H1 (cell line): ENCODE measurements around the gene SOST. TPM values are rescaled to one million over a fixed set of nuclear protein-coding genes. Genes with fewer than 3 reads are reported as not detected.

Experiments used
- CTCF ChIA-PET: fragments of 300-600 bp; sonication (Branson Sonifier 250); formaldehyde crosslinking; loops from one replicate; lab custom pipeline; 2021; ENCODE audit not compliant: partially characterized antibody; lab: Charles Lee
- POLR2A ChIA-PET: fragments of 300-600 bp; sonication (Branson Sonifier 250); formaldehyde crosslinking; loops from one replicate; lab custom pipeline; 2021; ENCODE audit warnings: inconsistent platforms; ENCODE audit not compliant: partially characterized antibody; lab: Charles Lee
- DNase-seq, 2 experiments: peaks; one replicate each; pipeline versions ENCODE4 v3.0.0 to v3.0.0-alpha.2; 2010 to 2022; ENCODE audit warnings: low spot score in 2 of 2, low read depth in 1 of 2, mixed read lengths in 1 of 2
- FAIRE-seq: peaks from 2 replicates; lab custom pipeline; 2011; peaks lifted over from hg19 to GRCh38; lab: Jason Lieb, UNC
- H2AFZ ChIP-seq: 2 replicates; pipeline ENCODE4 v1.8.1; 2012; ENCODE audit warnings: low read length, inconsistent platforms
- H2AK5ac ChIP-seq: 2 replicates; pipeline ENCODE4 v1.6.1; 2013; ENCODE audit warnings: low read depth, low read length
- H2BK120ac ChIP-seq: replicated peaks from 2 replicates; pipeline ENCODE3; 2013; ENCODE audit warnings: low read depth, low read length, inconsistent platforms
- H2BK12ac ChIP-seq: 2 replicates; pipeline ENCODE4 v1.6.1; 2013; ENCODE audit warnings: low read depth, low read length
- H2BK15ac ChIP-seq: 2 replicates; pipeline ENCODE4 v1.6.1; 2013; ENCODE audit warnings: low read length
- H2BK20ac ChIP-seq: 2 replicates; pipeline ENCODE4 v1.6.1; 2013; ENCODE audit warnings: low read length
- H2BK5ac ChIP-seq: 2 replicates; pipeline ENCODE4 v1.6.1; 2013; ENCODE audit warnings: low read depth, low read length
- H3K14ac ChIP-seq: 2 replicates; pipeline ENCODE4 v1.6.1; 2013; ENCODE audit warnings: inconsistent platforms; ENCODE audit not compliant: insufficient read length
- H3K18ac ChIP-seq: 2 replicates; pipeline ENCODE4 v1.6.1; 2013; ENCODE audit warnings: low read length; ENCODE audit errors: extremely low read depth
- H3K23ac ChIP-seq: 2 replicates; pipeline ENCODE4 v1.6.1; 2013; ENCODE audit warnings: inconsistent platforms; ENCODE audit not compliant: insufficient read length
- H3K23me2 ChIP-seq: 2 replicates; pipeline ENCODE4 v1.6.1; 2013; ENCODE audit warnings: low read depth, low read length
- H3K27ac ChIP-seq: 2 replicates; pipeline ENCODE4 v1.6.1; 2011; ENCODE audit warnings: low read depth, low read length, inconsistent platforms
- H3K27me3 ChIP-seq, 4 experiments: replicated peaks in 1 of 4; 1 replicate in 1 of 4; 2 replicates in 3 of 4; pipeline versions ENCODE4 v1.6.1 to v1.8.1; 2011 to 2013; ENCODE audit warnings: low read length in 3 of 4, mild to moderate bottlenecking in 3 of 4, inconsistent platforms in 2 of 4, mixed read lengths in 2 of 4, moderate library complexity in 1 of 4; ENCODE audit not compliant: control insufficient read depth in 3 of 4, insufficient read depth in 3 of 4; ENCODE audit errors: extremely low read depth in 1 of 4
- H3K36me3 ChIP-seq, 4 experiments: 2 replicates each; pipeline versions ENCODE4 v1.6.1 to v1.8.1; 2011 to 2013; ENCODE audit warnings: mild to moderate bottlenecking in 4 of 4, low read length in 3 of 4, moderate library complexity in 2 of 4, control low read depth in 1 of 4, inconsistent platforms in 1 of 4; ENCODE audit not compliant: insufficient read depth in 4 of 4, control insufficient read depth in 2 of 4
- H3K4ac ChIP-seq: replicated peaks from 2 replicates; pipeline ENCODE3; 2013; ENCODE audit warnings: low read length, low read depth, mixed read lengths, inconsistent platforms; ENCODE audit not compliant: insufficient read length
- H3K4me1 ChIP-seq, 4 experiments: replicated peaks in 1 of 4; 1 replicate in 1 of 4; 2 replicates in 3 of 4; pipeline versions ENCODE4 v1.6.1 to v1.8.1; 2011 to 2013; ENCODE audit warnings: low read length in 3 of 4, inconsistent platforms in 2 of 4, mixed read lengths in 1 of 4; ENCODE audit not compliant: insufficient read depth in 4 of 4, control insufficient read depth in 3 of 4
- H3K4me2 ChIP-seq, 2 experiments: 2 replicates each; pipeline versions ENCODE4 v1.6.1 to v1.8.1; 2011 to 2013; ENCODE audit warnings: low read depth in 2 of 2, low read length in 2 of 2, control low read depth in 1 of 2, inconsistent platforms in 1 of 2, mild to moderate bottlenecking in 1 of 2; ENCODE audit not compliant: insufficient read depth in 1 of 2
- H3K4me3 ChIP-seq, 4 experiments: fragments of 200-600, 300-600 bp in 1 of 4; sonication (generic), shearing (Covaris generic), sonication (Bioruptor Twin) in 1 of 4; 2 replicates each; pipeline versions ENCODE4 v1.5.1 to v1.8.1; 2011 to 2016; ENCODE audit warnings: low read length in 4 of 4, low read depth in 3 of 4, control low read depth in 2 of 4, inconsistent platforms in 2 of 4, mild to moderate bottlenecking in 2 of 4, mixed read lengths in 1 of 4, moderate library complexity in 1 of 4; ENCODE audit not compliant: insufficient read depth in 2 of 4; ENCODE audit errors: extremely low read depth in 1 of 4
- H3K56ac ChIP-seq: replicated peaks from 2 replicates; pipeline ENCODE3; 2013; ENCODE audit warnings: low read depth, mild to moderate bottlenecking, mixed read lengths, low read length, inconsistent platforms; ENCODE audit not compliant: insufficient read length
- H3K79me1 ChIP-seq: 2 replicates; pipeline ENCODE4 v1.6.1; 2013; ENCODE audit warnings: low read depth, low read length, control low read depth
- H3K79me2 ChIP-seq, 2 experiments: 2 replicates each; pipeline versions ENCODE4 v1.6.1 to v1.8.1; 2012 to 2013; ENCODE audit warnings: low read length in 2 of 2, mild to moderate bottlenecking in 2 of 2, inconsistent platforms in 1 of 2; ENCODE audit not compliant: insufficient read depth in 2 of 2, control insufficient read depth in 1 of 2
- H3K9ac ChIP-seq, 4 experiments: replicated peaks in 1 of 4; 1 replicate in 1 of 4; 2 replicates in 3 of 4; pipeline versions ENCODE4 v1.6.1 to v1.8.1; 2011 to 2013; ENCODE audit warnings: low read depth in 3 of 4, low read length in 3 of 4, control low read depth in 2 of 4, mild to moderate bottlenecking in 2 of 4, moderate library complexity in 2 of 4, inconsistent platforms in 1 of 4; ENCODE audit errors: extremely low read depth in 1 of 4
- H3K9me3 ChIP-seq, 2 experiments: 2 replicates each; pipeline versions ENCODE4 v1.6.1 to v1.8.1; 2012 to 2013; ENCODE audit warnings: mild to moderate bottlenecking in 2 of 2, moderate library complexity in 2 of 2, control low read depth in 1 of 2, inconsistent platforms in 1 of 2, low read depth in 1 of 2, low read length in 1 of 2, mixed read lengths in 1 of 2; ENCODE audit not compliant: insufficient read depth in 2 of 2
- H4K20me1 ChIP-seq, 2 experiments: replicated peaks in 1 of 2; 2 replicates each; pipeline versions ENCODE3 to v1.8.1; 2011 to 2013; ENCODE audit warnings: inconsistent platforms in 2 of 2, low read length in 2 of 2, mild to moderate bottlenecking in 1 of 2; ENCODE audit not compliant: insufficient read depth in 2 of 2, control insufficient read depth in 1 of 2
- H4K5ac ChIP-seq: 2 replicates; pipeline ENCODE4 v1.6.1; 2013; ENCODE audit warnings: low read length, low read depth, mixed read lengths, inconsistent platforms; ENCODE audit not compliant: insufficient read length
- H4K8ac ChIP-seq: 2 replicates; pipeline ENCODE4 v1.8.0; 2013; ENCODE audit warnings: mild to moderate bottlenecking, moderate library complexity, low read length, inconsistent platforms; ENCODE audit not compliant: insufficient read depth; ENCODE audit errors: extremely low read depth
- H4K91ac ChIP-seq: replicated peaks from 2 replicates; pipeline ENCODE3; 2013; ENCODE audit warnings: low read length, mixed read lengths, inconsistent platforms; ENCODE audit not compliant: insufficient read length
- CREB1 ChIP-seq: IDR thresholded peaks from 2 replicates; pipeline ENCODE4 v1.6.1; 2012; ENCODE audit warnings: inconsistent platforms
- EGR1 ChIP-seq: IDR thresholded peaks from 2 replicates; pipeline ENCODE4 v1.6.1; 2011; ENCODE audit warnings: low read depth, low read length, borderline replicate concordance
- GTF2F1 ChIP-seq: IDR thresholded peaks from 2 replicates; pipeline ENCODE4 v1.6.1; 2012; ENCODE audit warnings: low read depth, low read length, improper control_type of control experiment, borderline replicate concordance
- JUN ChIP-seq: IDR thresholded peaks from 2 replicates; pipeline ENCODE4 v1.6.1; 2011; ENCODE audit warnings: low read depth, mild to moderate bottlenecking, improper control_type of control experiment, low read length
- JUND ChIP-seq: IDR thresholded peaks from 2 replicates; pipeline ENCODE4 v1.6.1; 2011; ENCODE audit warnings: mild to moderate bottlenecking, improper control_type of control experiment, low read length
- MAFK ChIP-seq: IDR thresholded peaks from 2 replicates; pipeline ENCODE4 v1.6.1; 2012; ENCODE audit warnings: low read depth, mild to moderate bottlenecking, improper control_type of control experiment, low read length
- NANOG ChIP-seq: IDR thresholded peaks from 2 replicates; pipeline ENCODE4 v1.6.1; 2011; ENCODE audit warnings: low read length, low read depth, mild to moderate bottlenecking, inconsistent platforms; ENCODE audit not compliant: insufficient read depth, poor library complexity, severe bottlenecking
- POLR2AphosphoS5 ChIP-seq: IDR thresholded peaks from 2 replicates; pipeline ENCODE4 v1.6.1; 2011; ENCODE audit warnings: low read depth, low read length
- SRF ChIP-seq: IDR thresholded peaks from 2 replicates; pipeline ENCODE4 v1.6.1; 2011; ENCODE audit warnings: mild to moderate bottlenecking, low read depth, low read length, moderate library complexity
- WGBS, 2 experiments: shearing (Covaris generic) in 1 of 2; methylation state at CpG; one replicate each; pipeline versions ENCODE4 v1.1.6 to v1.1.7; 2013 to 2015; ENCODE audit warnings: low lambda C conversion rate in 2 of 2, mixed read lengths in 2 of 2, inconsistent platforms in 1 of 2, low coverage in 1 of 2, missing lambda C conversion rate in 1 of 2; ENCODE audit not compliant: insufficient replicate concordance in 2 of 2, insufficient coverage in 1 of 2, insufficient read length in 1 of 2; ENCODE audit errors: extremely low coverage in 1 of 2, missing lambda C conversion rate in 1 of 2; 5-methylcytosine and 5-hydroxymethylcytosine counted together
- polyA plus RNA-seq, 7 experiments: library from polyadenylated mRNA; depleted of rRNA in 3 of 7; stranded (reverse) in 5 of 7; unstranded in 2 of 7; fragments of >200 nt in 5 of 7; fragments of 200-250 nt in 2 of 7; gene quantifications; 1 replicate in 5 of 7; 2 replicates in 1 of 7; 4 replicates in 1 of 7; pipeline versions ENCODE4 v1.2.1 to v1.2.3, GENCODE V29; 2011 to 2013; ENCODE audit warnings: missing spikeins in 2 of 7, mixed read lengths in 2 of 7
- total RNA-seq: library from RNA; stranded (reverse); fragmentation: NEBNext Ultra II Directional; extraction: Animal tissue kit (Norgen Biotek cat#: 25700); gene quantifications from 2 replicates; pipeline ENCODE4 v1.2.1, GENCODE V29; 2021
- TF ChIP-seq, protein P1 (sequence below): IDR thresholded peaks from 2 replicates; pipeline ENCODE4 v1.6.1; 2012; ENCODE audit warnings: inconsistent platforms
- TF ChIP-seq, protein P2 (sequence below), 3 experiments: IDR thresholded peaks; 1 replicate in 2 of 3; 2 replicates in 1 of 3; pipeline versions ENCODE4 v1.5.1 to v1.6.1; 2011; ENCODE audit warnings: low read length in 3 of 3, mild to moderate bottlenecking in 3 of 3, inconsistent platforms in 2 of 3, low read depth in 1 of 3, moderate library complexity in 1 of 3; ENCODE audit not compliant: insufficient read depth in 1 of 3; ENCODE audit errors: control extremely low read depth in 1 of 3

SOST gene
- total and polyA plus RNA-seq, 2 of the 8 experiments (the other 6 are each of a cell fraction or from before 2014, with no cell fraction given), result 0.08 TPM; not detected in 1

DNA sequence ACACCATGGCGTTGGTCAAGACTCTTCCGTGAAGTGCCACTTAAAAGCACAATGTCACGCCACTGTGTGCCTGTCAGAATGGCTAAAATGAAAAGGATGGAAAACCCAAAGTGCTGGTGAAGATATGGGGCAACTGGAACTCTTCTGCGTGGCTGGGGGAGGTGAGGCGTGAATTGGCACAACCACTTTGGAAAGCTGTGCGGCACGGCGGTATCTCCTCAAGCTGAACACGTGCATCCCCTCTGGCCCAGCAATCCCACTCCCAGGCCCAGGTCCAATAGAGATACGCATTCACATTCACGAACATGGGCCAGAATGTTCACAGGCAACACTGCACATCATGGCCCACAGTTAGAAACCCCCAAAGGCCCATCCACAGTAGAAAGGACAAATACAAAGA is 11.3 kb upstream of the SOST start:
- Histone ChIP-seq H3K4ac (no peak overlapping the region), H2BK12ac (no peak overlapping the region), H2BK15ac (no peak overlapping the region), H3K23me2 (no peaks in the 10 kb centered on the region), H3K9me3 (no peaks in the 10 kb centered on the region), H2BK120ac (no peak overlapping the region), H2BK20ac (no peak overlapping the region), H3K56ac (no peak overlapping the region), H4K5ac (no peak overlapping the region), H3K36me3 (peaks cover 3 to 27% (median 16%) of the 10 kb centered on the region in 4 experiments; a peak in 6 of 8 replicates), H3K4me2 (no peak overlapping the region), H3K79me2 (no peaks in the 10 kb centered on the region), H3K4me1 (no peaks in the 10 kb centered on the region), H4K91ac (no peak overlapping the region), H4K20me1 (no peaks in the 10 kb centered on the region), H3K23ac (no peak overlapping the region), H2AK5ac (no peak overlapping the region), H3K27me3 (no peaks in the 10 kb centered on the region), H4K8ac (no peak overlapping the region), H2AFZ (no peak overlapping the region), H3K14ac (no peak overlapping the region), H3K18ac (no peak overlapping the region), H3K4me3 (no peak overlapping the region), H3K9ac (no peak overlapping the region), H3K27ac (no peak overlapping the region), H3K79me1 (no peaks in the 10 kb centered on the region; the same call in 1 of the 2 replicates), H2BK5ac (no peak overlapping the region)
- POLR2A ChIA-PET, result interaction anchor here (1.1 kb wide), 1 partner anchor 9 kb away, joined by 4 read pairs; the partner anchor contains the start of gene DUSP3
- no peak for DNase-seq
- FAIRE-seq, result no peak
- CTCF ChIA-PET, result interaction anchor here (1.0 to 2.9 kb wide), 4 partner anchors 56 to 96 kb away, joined by 3 to 13 read pairs (median 4); no protein-coding TSS in a partner anchor
- 91% methylated on average over 11 of the region's 11 CpGs; no CpG with 5 or more reads in 1 of the 2 experiments for WGBS, 2 experiments
- TF ChIP-seq, protein P1, sequence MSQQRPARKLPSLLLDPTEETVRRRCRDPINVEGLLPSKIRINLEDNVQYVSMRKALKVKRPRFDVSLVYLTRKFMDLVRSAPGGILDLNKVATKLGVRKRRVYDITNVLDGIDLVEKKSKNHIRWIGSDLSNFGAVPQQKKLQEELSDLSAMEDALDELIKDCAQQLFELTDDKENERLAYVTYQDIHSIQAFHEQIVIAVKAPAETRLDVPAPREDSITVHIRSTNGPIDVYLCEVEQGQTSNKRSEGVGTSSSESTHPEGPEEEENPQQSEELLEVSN, result no peak
- TF ChIP-seq MAFK (no peak), JUND (no peak), SRF (no peak), EGR1 (no peak), NANOG (no peak), GTF2F1 (no peak), POLR2AphosphoS5 (no peak), CREB1 (no peak), JUN (no peak)
- TF ChIP-seq, protein P2, sequence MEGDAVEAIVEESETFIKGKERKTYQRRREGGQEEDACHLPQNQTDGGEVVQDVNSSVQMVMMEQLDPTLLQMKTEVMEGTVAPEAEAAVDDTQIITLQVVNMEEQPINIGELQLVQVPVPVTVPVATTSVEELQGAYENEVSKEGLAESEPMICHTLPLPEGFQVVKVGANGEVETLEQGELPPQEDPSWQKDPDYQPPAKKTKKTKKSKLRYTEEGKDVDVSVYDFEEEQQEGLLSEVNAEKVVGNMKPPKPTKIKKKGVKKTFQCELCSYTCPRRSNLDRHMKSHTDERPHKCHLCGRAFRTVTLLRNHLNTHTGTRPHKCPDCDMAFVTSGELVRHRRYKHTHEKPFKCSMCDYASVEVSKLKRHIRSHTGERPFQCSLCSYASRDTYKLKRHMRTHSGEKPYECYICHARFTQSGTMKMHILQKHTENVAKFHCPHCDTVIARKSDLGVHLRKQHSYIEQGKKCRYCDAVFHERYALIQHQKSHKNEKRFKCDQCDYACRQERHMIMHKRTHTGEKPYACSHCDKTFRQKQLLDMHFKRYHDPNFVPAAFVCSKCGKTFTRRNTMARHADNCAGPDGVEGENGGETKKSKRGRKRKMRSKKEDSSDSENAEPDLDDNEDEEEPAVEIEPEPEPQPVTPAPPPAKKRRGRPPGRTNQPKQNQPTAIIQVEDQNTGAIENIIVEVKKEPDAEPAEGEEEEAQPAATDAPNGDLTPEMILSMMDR (IDR thresholded peaks at IDR 0.05; ENCODE audit: control extremely low read depth in 1 of 3, insufficient read depth in 1 of 3, low read depth in 1 of 3, low read length in 3 of 3), result no peak
